GM12801 (cell line): ENCODE measurements around the gene SORBS1.

ENCODE experiments used
- CTCF ChIP-seq: IDR thresholded peaks from one replicate; pipeline ENCODE4 v1.5.1; 2011; ENCODE audit warnings: control low read depth; ENCODE audit not compliant: insufficient read length; ENCODE audit errors: extremely low read depth

Gene SORBS1

DNA sequence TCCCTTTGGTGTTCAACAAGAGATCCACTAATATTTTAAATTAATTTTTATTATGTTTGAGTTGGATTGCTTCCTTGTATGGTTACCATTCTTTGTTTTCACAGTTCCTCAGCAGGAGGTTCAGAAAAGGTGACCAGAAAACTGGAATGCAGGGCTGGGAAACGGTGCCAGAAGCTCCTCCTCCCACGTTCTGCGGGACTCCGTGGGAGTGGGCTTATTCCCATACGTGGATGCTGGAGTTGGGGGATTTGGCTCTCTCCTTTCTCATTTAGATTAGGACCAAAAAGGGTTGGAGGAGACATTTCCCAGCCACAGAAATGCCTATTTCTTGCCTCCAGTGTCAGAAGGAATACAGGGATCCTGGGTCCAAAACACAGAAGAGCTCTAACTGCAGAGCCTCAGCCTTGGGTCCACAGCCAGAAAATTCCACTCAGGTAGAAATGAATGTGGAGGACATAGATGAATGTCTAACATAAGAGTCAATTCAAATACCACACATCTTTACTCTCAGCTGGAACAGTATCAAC, 56.0 kb downstream of the SORBS1 start:
- TF ChIP-seq CTCF: no peak

- no peak for TF ChIP-seq CTCF
These were observed 56.9 kb downstream of the SORBS1 start for GRCh38 chr10:95504246-95504691.

DNA sequence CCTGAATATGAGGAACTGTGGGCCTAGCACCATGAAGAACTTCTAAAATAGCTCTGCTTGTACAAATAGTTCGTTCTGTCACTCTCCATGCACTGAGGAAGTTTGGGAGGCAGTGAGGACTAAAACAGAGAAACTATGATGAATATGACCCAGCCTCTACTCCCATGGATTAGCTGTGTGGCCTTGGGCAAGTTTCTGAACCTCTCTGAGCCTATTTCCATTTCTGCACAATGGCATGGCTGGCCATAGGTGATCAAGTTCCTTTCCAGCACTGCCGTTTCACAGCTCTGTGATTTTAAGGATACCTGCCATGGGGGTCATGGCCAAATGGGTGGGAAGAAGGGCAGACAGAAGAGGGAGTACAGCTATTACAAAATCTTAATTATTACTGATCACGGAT, 57.6 kb downstream of the SORBS1 start:
- TF ChIP-seq CTCF: no peak

DNA sequence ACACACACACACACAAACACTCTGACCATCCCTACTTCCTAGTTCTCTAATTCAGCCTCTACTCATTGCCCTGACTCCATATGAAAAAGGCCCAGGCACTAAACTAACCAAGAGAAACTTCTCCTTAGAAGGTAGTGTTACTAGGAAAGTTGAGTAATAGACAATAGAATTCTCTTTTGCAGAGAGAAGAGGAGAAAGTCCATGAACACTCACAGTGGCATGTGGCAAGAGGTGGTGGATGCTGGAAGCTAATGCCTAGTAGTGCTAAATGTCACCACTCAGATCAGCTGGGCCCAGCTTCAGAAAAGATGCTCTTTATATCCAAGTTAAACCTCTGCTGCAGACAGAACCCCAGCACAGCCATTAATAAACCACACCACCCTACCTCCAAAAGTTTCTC, 58.2 kb downstream of the SORBS1 start:
- no peak for TF ChIP-seq CTCF

DNA sequence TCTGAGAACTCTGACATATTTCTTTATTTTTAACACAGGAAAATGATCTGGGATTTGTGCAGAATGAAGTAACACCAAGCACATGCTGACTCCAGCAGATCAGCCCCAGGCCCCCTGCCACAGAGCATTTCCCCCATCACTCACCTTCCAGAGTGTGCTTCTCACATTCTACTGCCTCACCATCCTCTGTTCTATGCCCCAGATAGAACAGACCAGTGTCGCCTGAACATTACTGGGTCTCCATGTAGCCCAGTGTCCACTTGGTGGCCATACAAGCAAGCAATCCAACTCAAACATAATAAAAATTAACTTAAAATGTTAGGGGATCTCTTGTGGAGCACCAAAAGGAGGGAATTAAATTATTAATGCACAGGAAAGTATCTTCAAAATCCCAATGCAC, 58.8 kb downstream of the SORBS1 start:
- TF ChIP-seq CTCF: no peak

DNA sequence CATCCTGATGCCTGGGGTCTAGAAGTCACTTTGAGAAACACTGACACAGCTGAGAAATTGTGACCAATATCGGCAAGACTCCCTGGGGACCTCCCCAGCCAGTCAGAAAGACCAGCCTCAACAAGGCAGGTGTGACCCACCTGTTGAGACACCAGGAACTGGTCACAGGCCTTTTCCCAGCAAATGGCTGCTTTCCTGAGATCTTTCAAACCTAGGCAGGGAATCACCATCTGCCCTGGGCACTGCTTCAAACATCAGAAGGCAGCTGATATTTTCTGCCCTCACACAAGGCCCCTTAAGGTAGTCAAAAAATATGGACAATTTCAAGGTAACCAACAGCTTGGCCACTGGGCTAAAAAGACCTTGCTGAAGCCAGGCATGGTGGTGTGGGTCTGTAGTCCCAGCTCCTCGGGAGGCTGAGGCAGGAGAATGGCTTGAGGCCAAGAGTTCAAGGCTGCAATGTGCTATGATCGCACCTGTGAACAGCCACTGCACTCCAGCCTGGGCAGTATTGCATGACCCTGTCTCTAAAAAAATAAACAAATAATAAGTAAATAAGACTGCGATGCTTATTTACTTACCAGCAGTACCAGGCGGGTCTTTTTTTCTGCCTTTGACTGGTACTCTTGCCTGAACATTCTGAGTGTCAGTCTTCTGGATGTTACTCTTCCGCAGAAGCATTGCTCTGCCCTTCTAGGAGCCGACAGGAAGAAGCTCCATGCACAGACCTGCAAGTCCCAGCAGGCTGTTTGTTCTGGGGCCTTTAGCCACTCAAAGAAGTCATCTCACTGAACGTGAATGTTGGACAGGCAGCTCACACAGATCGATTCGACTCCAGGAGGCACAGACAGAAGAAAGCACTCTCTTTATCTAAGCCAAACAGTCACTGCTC, 59.7 kb downstream of the SORBS1 start:
- TF ChIP-seq CTCF: no peak

GRCh38 chr10:95500649-95501048, 60.5 kb downstream of the SORBS1 start:
- no peak for TF ChIP-seq CTCF
